Superior temporal gyrus (tissue), 1 donor: ENCODE data around the gene TMCO4.
"Not testable (repeated sequence)": the region's sequence is repeated elsewhere in the genome, so short reads cannot be mapped to it uniquely, and the experiment has no call there.

Experiments used
- DNase-seq: peaks from one replicate; pipeline ENCODE4 v3.0.0-alpha.2; 2016; ENCODE audit errors: extremely low spot score

The TMCO4 gene

GRCh38 chr1:19639999-19640362, 159.7 kb downstream of the TMCO4 start:
- no peak for DNase-seq

DNA sequence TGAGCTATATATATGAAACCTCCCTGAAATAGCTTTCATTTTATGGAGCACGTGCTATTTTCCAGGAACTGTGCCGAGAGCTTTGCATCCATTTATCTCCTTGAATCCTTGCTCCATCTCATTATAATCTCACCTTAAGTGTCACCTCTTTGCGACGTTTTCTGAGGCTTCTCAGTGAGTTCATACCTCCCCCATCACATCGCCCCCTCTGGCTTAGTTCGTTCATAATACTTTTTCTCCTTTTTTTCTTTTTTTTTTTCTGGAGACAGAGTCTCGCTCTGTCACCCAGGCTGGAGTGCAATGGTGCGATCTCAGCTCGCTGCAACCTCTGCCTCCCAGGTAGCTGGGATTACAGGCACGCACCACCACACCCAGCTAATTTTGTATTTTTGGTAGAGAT, 160.5 kb downstream of the TMCO4 start:
- not testable (repeated sequence) for DNase-seq

GRCh38 chr1:19637606-19638005, 162.1 kb downstream of the TMCO4 start:
- no peak for DNase-seq

GRCh38 chr1:19636749-19637148, 163.0 kb downstream of the TMCO4 start:
- not testable (repeated sequence) for DNase-seq

GRCh38 chr1:19636065-19636464, 163.7 kb downstream of the TMCO4 start:
- DNase-seq: no peak

DNA sequence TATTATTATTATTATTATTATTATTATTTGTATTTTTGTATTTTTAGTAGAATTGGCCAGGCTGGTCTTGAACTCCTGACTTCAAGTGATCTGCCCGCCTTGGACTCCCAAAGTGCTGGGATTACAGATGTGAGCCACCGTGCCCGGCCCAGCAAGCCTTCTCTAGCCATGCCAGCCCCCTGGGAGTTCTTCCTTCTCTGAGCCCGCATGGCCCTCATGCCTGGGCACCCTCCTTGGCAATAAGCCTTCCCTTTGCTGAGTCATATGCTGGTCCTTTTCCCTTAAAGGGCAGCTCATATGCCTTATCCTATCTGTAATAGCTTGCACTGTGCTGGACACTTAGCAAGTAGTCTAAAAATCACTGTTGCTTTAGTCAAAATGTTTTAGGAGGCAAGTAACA, 164.1 kb downstream of the TMCO4 start:
- DNase-seq: no peak

GRCh38 chr1:19635064-19635463, 164.7 kb downstream of the TMCO4 start:
- DNase-seq: not testable (repeated sequence)

DNA sequence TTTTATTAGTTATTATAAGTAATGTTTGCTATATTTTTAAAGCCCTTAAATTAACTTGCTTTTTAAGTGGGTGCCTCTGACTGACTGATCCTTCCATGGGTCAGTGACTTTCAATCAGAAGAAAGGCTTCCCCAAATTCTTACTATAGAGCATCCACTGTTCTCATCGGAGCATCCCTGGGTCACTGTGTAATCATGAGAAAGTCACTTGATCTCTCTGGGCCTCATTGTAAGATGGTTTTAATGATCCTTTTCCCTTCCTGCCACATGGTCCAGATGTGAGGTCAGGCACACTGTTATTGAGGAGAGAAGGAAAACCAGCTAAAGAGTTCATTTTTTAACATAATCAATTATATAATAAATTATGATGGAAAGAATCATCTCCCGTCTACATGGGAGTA, 166.6 kb downstream of the TMCO4 start:
- DNase-seq: no peak
